HG03196 (cell line): ENCODE measurements around the gene PISD.
"Not testable (repeated sequence)": the region's sequence is repeated elsewhere in the genome, so short reads cannot be mapped to it uniquely, and the experiment has no call there.

Experiments used
- ATAC-seq: cut with Tn5 transposase; IDR thresholded peaks from one replicate; pipeline ENCODE4 v1.9.1; 2021; ENCODE audit not compliant: unreplicated experiment

The PISD gene

DNA sequence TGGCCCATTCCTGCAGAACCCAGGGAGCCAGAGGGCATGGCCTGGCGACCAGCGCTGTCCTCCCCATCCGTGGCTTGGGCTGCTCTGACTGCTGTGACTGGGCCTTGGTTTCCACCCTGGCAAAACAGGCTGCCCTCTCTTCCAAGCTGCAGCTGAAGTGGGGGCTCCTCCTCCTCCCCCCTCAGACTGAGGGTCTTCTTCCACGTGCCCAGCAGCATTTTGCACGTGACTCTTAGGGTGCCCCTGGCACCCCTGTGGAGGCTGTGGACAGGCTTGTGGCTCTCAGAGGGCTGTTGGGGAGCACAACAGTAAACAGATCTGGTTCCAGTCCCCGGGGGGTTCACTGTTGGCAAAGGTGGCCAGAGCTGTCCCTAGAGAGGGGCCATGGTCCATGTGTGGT, 51.4 kb downstream of the PISD start:
- ATAC-seq = no peak

- no peak for ATAC-seq
Measured at GRCh38 chr22:31609716-31610115, 52.3 kb downstream of the PISD start.

DNA sequence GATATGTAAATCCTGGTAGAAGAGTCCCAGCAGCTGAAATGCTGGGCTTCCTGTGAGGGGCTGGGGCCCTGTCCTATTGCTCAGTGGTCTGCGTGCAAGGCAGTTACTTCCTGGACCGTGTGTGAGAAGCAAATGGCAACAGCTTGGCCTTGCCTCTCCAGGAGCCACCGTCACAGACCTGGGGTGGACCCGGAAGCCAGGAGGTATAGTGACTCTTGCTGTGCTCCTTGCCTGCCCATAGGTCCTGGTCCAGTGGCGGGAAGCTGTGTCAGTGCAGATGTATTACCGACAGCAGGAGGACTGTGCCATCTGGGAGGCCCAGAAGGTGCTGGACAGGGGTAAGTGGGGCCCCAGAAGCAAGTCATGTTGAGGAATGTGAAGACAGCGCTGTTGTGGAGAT, 54.3 kb downstream of the PISD start:
- no peak for ATAC-seq

- ATAC-seq = no peak
Measured at GRCh38 chr22:31605851-31606585, 56.0 kb downstream of the PISD start.

- ATAC-seq = no peak
Measured at GRCh38 chr22:31604746-31605705, 57.0 kb downstream of the PISD start.

DNA sequence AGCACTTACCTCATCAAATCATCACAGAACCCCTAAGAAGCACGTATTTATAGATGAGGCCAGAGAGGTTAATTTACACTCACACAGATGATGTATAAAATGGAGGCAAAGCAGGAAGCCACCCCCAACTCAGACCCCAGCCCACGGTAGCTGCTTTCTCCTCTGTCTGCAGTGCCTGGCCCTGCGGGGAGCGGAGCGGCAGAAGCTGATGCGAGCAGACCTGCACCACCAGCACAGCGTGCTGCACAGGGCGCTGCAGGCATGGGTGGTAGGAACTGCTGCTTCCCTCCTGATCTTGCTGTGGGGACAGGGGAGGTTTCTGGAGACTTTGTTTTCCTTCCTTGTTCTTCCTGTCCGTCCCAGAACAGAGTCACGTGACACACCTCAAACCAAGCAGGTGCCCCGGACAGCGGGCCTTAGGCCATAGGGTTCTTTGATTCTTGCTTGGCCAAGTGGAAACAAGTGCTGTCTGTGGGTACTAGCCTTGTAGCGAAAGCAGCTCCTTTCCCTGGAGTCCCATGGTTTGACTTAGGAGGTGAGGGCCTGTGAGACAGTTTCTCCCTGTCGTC, 57.8 kb downstream of the PISD start:
- ATAC-seq = no peak

- ATAC-seq = no peak
Measured at GRCh38 chr22:31603574-31603973, 58.4 kb downstream of the PISD start.

DNA sequence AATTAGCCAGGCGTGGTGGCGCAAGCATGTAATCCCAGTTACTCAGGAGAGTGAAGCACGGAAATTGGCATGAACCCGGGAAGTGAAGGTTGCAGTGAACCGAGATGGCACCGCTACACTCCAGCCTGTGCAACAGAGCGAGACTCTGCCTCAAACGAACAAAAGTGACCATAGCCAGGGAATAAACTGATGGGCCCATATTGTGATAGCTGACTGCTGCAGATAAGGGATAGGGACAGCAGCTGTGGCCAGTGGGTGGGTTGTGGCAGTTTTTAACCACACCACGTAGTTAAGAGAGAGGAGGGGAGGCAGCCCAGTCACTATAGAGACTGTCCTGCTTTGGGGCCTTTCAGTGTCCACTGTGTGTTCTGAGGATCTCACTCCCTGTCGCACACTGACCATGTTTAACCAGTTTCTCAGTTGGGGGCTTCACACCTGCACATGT, 58.9 kb downstream of the PISD start:
- no peak for ATAC-seq

GRCh38 chr22:31602259-31602952, 59.6 kb downstream of the PISD start:
- ATAC-seq = no peak

- no peak for ATAC-seq
Measured at GRCh38 chr22:31595271-31595670, 66.7 kb downstream of the PISD start.

- not testable (repeated sequence) for ATAC-seq
Measured at GRCh38 chr22:31590161-31590560, 71.9 kb downstream of the PISD start.

DNA sequence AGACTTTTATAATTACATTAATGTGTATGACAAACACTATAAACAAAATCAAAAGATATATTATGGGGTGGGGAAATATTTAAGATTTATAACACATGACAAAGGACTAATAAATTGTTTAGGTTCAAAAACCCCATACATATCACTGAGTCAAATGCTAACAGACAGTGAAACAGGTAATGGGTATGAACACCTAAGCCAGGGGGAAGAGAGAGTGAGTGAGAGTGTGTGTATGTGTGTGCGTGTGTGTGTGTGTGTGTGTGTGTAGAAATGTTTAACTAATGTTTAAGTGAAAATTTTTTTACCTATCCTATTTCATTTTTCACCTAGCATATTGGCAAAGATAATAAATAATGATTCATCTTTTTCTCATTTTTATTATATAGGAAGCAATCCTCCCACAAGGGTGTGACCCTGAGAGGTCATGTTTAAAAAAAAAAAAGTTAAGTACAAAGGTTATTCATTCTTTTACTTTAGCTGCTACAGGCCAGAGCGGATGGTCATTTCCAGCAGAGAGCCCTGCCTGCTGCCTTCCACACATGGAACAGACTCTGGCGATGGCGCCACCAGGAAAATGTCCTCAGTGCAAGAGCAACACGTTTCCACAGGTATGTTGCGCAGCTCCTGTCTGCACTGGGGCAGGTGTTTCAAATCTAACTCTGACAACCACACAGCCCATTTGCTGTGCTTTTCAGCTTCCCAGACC, 72.9 kb downstream of the PISD start:
- ATAC-seq = no peak

- no peak for ATAC-seq
Measured at GRCh38 chr22:31586137-31586920, 75.7 kb downstream of the PISD start.

- no peak for ATAC-seq
Measured at GRCh38 chr22:31585161-31585859, 76.7 kb downstream of the PISD start.

DNA sequence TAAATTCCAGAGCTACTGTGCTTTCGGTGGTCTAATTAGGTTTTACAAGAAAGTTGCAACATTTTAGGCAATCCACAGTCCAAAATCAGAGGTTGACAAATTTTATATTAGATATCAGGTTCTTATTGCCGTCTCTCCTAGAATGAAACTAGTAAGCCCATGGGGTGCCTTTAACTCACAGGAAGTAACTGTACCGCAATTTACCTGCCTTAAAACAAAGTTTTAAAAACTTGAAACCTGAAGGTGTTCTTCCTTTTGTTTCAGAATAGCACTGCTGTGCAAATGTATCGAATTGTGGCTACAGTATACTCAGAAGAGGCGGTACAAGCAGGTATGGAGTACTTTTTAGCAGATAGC, 77.2 kb downstream of the PISD start:
- no peak for ATAC-seq

DNA sequence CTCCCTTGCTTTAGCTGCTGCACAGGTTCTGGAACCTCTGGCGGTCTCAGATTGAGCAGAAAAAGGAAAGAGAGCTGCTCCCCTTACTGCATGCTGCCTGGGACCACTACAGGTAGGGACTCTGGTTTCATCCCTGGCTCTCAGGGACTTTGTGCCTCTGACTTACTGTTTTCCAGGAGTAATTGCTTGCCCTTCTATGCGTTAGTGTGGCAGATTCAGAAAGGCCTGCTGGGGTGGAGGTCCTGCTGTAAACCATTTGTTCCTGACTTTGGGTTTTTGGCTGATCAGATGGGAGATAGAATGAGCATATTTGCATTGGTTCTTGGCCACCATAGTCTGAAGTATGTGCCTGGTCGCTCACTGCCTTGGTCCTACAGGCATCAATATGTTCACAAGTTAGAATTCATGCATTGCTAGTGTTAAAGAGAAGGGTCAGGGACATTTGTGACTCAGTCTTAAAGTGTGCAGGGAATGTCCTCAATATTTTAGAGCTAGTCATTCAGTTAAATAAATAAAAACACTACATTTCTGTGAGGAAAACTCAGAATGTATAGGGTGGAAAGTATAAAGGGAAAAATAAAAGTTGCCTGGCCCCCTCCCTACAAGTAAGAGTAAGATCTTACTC, 78.0 kb downstream of the PISD start:
- ATAC-seq = no peak

DNA sequence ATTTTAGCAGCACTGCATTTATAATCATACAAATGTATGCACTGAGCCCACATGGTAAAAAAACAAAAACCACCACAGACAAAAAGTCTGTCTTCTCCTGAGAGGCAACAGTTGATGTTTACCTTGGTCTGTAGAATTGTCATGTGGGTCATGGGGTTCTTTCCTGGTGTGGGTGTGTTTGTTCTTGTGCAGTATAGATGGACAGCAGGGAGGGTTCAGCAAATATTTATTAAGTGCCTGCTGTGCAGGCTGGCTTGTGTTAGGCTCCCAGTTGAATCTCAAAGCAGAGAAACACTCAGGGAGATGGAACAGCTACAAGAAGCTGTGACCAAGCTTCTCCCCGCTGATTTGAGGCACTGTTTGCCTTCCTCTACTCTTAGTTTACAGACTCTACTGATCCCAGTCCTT, 82.2 kb downstream of the PISD start:
- ATAC-seq = no peak

DNA sequence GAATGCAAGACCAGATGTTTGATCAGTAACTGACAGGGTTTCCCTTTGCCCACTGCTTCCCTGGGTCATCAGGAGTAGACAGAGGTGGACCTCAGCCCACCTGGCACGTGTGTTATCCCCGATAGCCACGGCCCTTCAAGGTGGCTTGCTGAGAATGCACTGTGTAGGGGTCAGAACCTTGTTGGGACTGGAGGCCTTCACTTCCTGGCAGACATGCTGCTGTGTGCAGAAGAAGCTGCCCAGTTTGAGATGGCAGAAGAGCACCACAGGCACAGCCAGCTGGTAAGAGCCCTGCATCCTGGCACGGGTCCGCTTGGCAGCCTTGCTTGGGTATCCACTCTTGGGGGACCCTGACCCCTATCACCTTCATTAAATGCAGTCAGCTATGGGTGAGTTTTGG, 83.8 kb downstream of the PISD start:
- no peak for ATAC-seq

- no peak for ATAC-seq
Measured at GRCh38 chr22:31577711-31578110, 84.3 kb downstream of the PISD start.
